ENCODE results near the gene MGAT5B.

DNA sequence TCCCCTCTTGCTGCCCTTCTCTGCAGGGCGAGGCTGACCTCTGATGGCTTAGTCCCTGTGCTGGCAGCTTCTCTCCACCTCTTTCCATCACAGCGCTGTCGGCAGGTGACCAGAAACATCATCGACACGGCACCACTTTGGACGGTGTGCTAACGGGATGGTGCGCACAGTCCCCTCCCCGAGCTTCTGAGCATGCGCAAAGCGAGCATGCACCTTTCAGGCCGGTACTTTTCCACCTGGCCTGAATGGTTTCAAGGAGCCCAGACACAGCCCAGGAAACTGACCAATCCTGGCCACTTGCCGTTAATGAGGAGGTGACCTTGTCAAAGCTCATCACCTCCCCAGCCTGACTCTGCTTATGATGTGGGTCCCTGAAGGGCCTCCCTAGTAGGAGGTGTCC is 54.8 kb downstream of the MGAT5B start:
- TF ChIP-seq EZH2phosphoT487 (IDR thresholded peaks at IDR 0.05; ENCODE audit: low read length), result no peak
- TF ChIP-seq, protein P1, sequence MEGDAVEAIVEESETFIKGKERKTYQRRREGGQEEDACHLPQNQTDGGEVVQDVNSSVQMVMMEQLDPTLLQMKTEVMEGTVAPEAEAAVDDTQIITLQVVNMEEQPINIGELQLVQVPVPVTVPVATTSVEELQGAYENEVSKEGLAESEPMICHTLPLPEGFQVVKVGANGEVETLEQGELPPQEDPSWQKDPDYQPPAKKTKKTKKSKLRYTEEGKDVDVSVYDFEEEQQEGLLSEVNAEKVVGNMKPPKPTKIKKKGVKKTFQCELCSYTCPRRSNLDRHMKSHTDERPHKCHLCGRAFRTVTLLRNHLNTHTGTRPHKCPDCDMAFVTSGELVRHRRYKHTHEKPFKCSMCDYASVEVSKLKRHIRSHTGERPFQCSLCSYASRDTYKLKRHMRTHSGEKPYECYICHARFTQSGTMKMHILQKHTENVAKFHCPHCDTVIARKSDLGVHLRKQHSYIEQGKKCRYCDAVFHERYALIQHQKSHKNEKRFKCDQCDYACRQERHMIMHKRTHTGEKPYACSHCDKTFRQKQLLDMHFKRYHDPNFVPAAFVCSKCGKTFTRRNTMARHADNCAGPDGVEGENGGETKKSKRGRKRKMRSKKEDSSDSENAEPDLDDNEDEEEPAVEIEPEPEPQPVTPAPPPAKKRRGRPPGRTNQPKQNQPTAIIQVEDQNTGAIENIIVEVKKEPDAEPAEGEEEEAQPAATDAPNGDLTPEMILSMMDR (IDR thresholded peaks at IDR 0.05; ENCODE audit: low read length), result no peak
